Measurements from ENCODE around the gene GSE1. TPM values are rescaled to one million over a fixed set of nuclear protein-coding genes. Genes with fewer than 3 reads are reported as not detected.

Gene GSE1
- total and polyA plus RNA-seq, 4 donors: 3.9 to 111 (median 35.7) TPM

GRCh38 chr16:85676466-85676865 is 63.3 kb downstream of the GSE1 start:
- 95 to 96% methylated on average over 7 of the region's 7 CpGs for WGBS, 2 donors
- H3K27me3 ChIP-seq (ENCODE audit: control insufficient read depth in 1 of 2, insufficient read depth in 2 of 2, low read length in 1 of 2): no peaks in the 10 kb centered on the region

GRCh38 chr16:85677383-85677967 is 64.4 kb downstream of the GSE1 start:
- Histone ChIP-seq H3K27me3 (ENCODE audit: control insufficient read depth in 1 of 2, insufficient read depth in 2 of 2, low read length in 1 of 2) (no peaks in the 10 kb centered on the region), H3K4me3 (ENCODE audit: low read length in 2 of 2) (no peak overlapping the region), H3K36me3 (ENCODE audit: control insufficient read depth in 1 of 2, insufficient read depth in 2 of 2, low read length in 1 of 2) (peaks cover 0 to 2% of the 10 kb centered on the region in 2 donors), H3K4me1 (ENCODE audit: control insufficient read depth in 1 of 2, insufficient read depth in 2 of 2, low read length in 2 of 2) (no peaks in the 10 kb centered on the region), H3K27ac (ENCODE audit: low read depth in 1 of 2, low read length in 2 of 2) (no peak overlapping the region), H3K9me3 (ENCODE audit: control insufficient read depth, low read length) (no peaks in the 10 kb centered on the region)
- DNase-seq (peak in 1 of 2 donors; percentile 9), ATAC-seq (ENCODE audit: low FRiP score) (no peak)
- 92 to 97% methylated on average over 6 of the region's 6 CpGs for whole genome bisulfite sequencing, 2 donors
- intact Hi-C loops (cut with DNase I): no loop called here

More at GRCh38 chr16:85676466-85676865, 63.3 kb downstream of the GSE1 start:
- DNase-seq: peak in 1 of 2 donors; percentile 6
- intact Hi-C loops (cut with DNase I): no loop called here
- Histone ChIP-seq H3K4me1 (ENCODE audit: control insufficient read depth in 1 of 2, insufficient read depth in 2 of 2, low read length in 2 of 2) (no peaks in the 10 kb centered on the region), H3K4me3 (ENCODE audit: low read length in 2 of 2) (no peak overlapping the region), H3K27ac (ENCODE audit: low read depth in 1 of 2, low read length in 2 of 2) (no peak overlapping the region), H3K9me3 (ENCODE audit: control insufficient read depth, low read length) (no peaks in the 10 kb centered on the region), H3K36me3 (ENCODE audit: control insufficient read depth in 1 of 2, insufficient read depth in 2 of 2, low read length in 1 of 2) (peaks cover 0 to 2% of the 10 kb centered on the region in 2 donors)
- no peak for ATAC-seq (ENCODE audit: low FRiP score)

GRCh38 chr16:85678016-85678415 is 64.9 kb downstream of the GSE1 start:
- H3K36me3 ChIP-seq (ENCODE audit: control insufficient read depth in 1 of 2, insufficient read depth in 2 of 2, low read length in 1 of 2): peaks cover 0 to 2% of the 10 kb centered on the region in 2 donors
- 88 to 93% methylated on average over 8 of the region's 8 CpGs for WGBS, 2 donors
- H3K27ac ChIP-seq (ENCODE audit: low read depth in 1 of 2, low read length in 2 of 2): no peak overlapping the region
- no peaks in the 10 kb centered on the region for H3K9me3 ChIP-seq (ENCODE audit: control insufficient read depth, low read length)
- DNase-seq: peak in 1 of 2 donors; percentile 23
- no peak for ATAC-seq (ENCODE audit: low FRiP score)
- intact Hi-C loops (cut with DNase I): no loop called here
- no peak overlapping the region for H3K4me3 ChIP-seq (ENCODE audit: low read length in 2 of 2)
- H3K27me3 ChIP-seq (ENCODE audit: control insufficient read depth in 1 of 2, insufficient read depth in 2 of 2, low read length in 1 of 2): no peaks in the 10 kb centered on the region
- no peaks in the 10 kb centered on the region for H3K4me1 ChIP-seq (ENCODE audit: control insufficient read depth in 1 of 2, insufficient read depth in 2 of 2, low read length in 2 of 2)

- ATAC-seq (ENCODE audit: low FRiP score): no peak
These were observed 65.7 kb downstream of the GSE1 start for GRCh38 chr16:85678821-85679220.

GRCh38 chr16:85679870-85680269 is 66.7 kb downstream of the GSE1 start:
- H3K4me1 ChIP-seq (ENCODE audit: control insufficient read depth in 1 of 2, insufficient read depth in 2 of 2, low read length in 2 of 2): no peaks in the 10 kb centered on the region
- no peak overlapping the region for H3K27ac ChIP-seq (ENCODE audit: low read depth in 1 of 2, low read length in 2 of 2)
- 95 to 96% methylated on average over 6 of the region's 6 CpGs for WGBS, 2 donors
- no peak for DNase-seq
- no peak for ATAC-seq (ENCODE audit: low FRiP score)
- peaks cover 0 to 2% of the 10 kb centered on the region in 2 donors for H3K36me3 ChIP-seq (ENCODE audit: control insufficient read depth in 1 of 2, insufficient read depth in 2 of 2, low read length in 1 of 2)
- no peaks in the 10 kb centered on the region for H3K27me3 ChIP-seq (ENCODE audit: control insufficient read depth in 1 of 2, insufficient read depth in 2 of 2, low read length in 1 of 2)
- H3K9me3 ChIP-seq (ENCODE audit: control insufficient read depth, low read length): no peaks in the 10 kb centered on the region
- no peak overlapping the region for H3K4me3 ChIP-seq (ENCODE audit: low read length in 2 of 2)
- intact Hi-C loops (cut with DNase I): no loop called here

More at GRCh38 chr16:85678821-85679220, 65.7 kb downstream of the GSE1 start:
- peaks cover 0 to 2% of the 10 kb centered on the region in 2 donors for H3K36me3 ChIP-seq (ENCODE audit: control insufficient read depth in 1 of 2, insufficient read depth in 2 of 2, low read length in 1 of 2)
- no peaks in the 10 kb centered on the region for H3K27me3 ChIP-seq (ENCODE audit: control insufficient read depth in 1 of 2, insufficient read depth in 2 of 2, low read length in 1 of 2)
- no peak overlapping the region for H3K27ac ChIP-seq (ENCODE audit: low read depth in 1 of 2, low read length in 2 of 2)
- H3K4me3 ChIP-seq (ENCODE audit: low read length in 2 of 2): no peak overlapping the region
- intact Hi-C loops (cut with DNase I): no loop called here
- no peaks in the 10 kb centered on the region for H3K9me3 ChIP-seq (ENCODE audit: control insufficient read depth, low read length)
- H3K4me1 ChIP-seq (ENCODE audit: control insufficient read depth in 1 of 2, insufficient read depth in 2 of 2, low read length in 2 of 2): no peaks in the 10 kb centered on the region
- WGBS, 2 donors: 91 to 92% methylated on average over 5 of the region's 5 CpGs
- DNase-seq: no peak

- intact Hi-C loops (cut with DNase I): no loop called here
- H3K36me3 ChIP-seq (ENCODE audit: control insufficient read depth in 1 of 2, insufficient read depth in 2 of 2, low read length in 1 of 2): peaks cover 0 to 2% of the 10 kb centered on the region in 2 donors
- H3K27ac ChIP-seq (ENCODE audit: low read depth in 1 of 2, low read length in 2 of 2): no peak overlapping the region
- no peaks in the 10 kb centered on the region for H3K4me1 ChIP-seq (ENCODE audit: control insufficient read depth in 1 of 2, insufficient read depth in 2 of 2, low read length in 2 of 2)
- H3K27me3 ChIP-seq (ENCODE audit: control insufficient read depth in 1 of 2, insufficient read depth in 2 of 2, low read length in 1 of 2): no peaks in the 10 kb centered on the region
- H3K4me3 ChIP-seq (ENCODE audit: low read length in 2 of 2): no peak overlapping the region
- DNase-seq (no peak), ATAC-seq (ENCODE audit: low FRiP score) (no peak)
- H3K9me3 ChIP-seq (ENCODE audit: control insufficient read depth, low read length): no peaks in the 10 kb centered on the region
- WGBS, 2 donors: 94% methylated on average over 6 of the region's 6 CpGs
These were observed 67.3 kb downstream of the GSE1 start for GRCh38 chr16:85680352-85680944.

GRCh38 chr16:85681255-85681654 is 68.1 kb downstream of the GSE1 start:
- no peak overlapping the region for H3K4me3 ChIP-seq (ENCODE audit: low read length in 2 of 2)
- H3K9me3 ChIP-seq (ENCODE audit: control insufficient read depth, low read length): no peaks in the 10 kb centered on the region
- no peaks in the 10 kb centered on the region for H3K4me1 ChIP-seq (ENCODE audit: control insufficient read depth in 1 of 2, insufficient read depth in 2 of 2, low read length in 2 of 2)
- no peak overlapping the region for H3K27ac ChIP-seq (ENCODE audit: low read depth in 1 of 2, low read length in 2 of 2)
- DNase-seq: peak in 1 of 2 donors; percentile 24
- no peak for ATAC-seq (ENCODE audit: low FRiP score)
- peaks cover 0 to 2% of the 10 kb centered on the region in 2 donors for H3K36me3 ChIP-seq (ENCODE audit: control insufficient read depth in 1 of 2, insufficient read depth in 2 of 2, low read length in 1 of 2)
- 94 to 98% methylated on average over 8 of the region's 8 CpGs for WGBS, 2 donors
- intact Hi-C loops (cut with DNase I): no loop called here
- H3K27me3 ChIP-seq (ENCODE audit: control insufficient read depth in 1 of 2, insufficient read depth in 2 of 2, low read length in 1 of 2): no peaks in the 10 kb centered on the region

GRCh38 chr16:85682516-85682915 is 69.4 kb downstream of the GSE1 start:
- no peak for DNase-seq
- no peak overlapping the region for H3K27ac ChIP-seq (ENCODE audit: low read depth in 1 of 2, low read length in 2 of 2)
- no peaks in the 10 kb centered on the region for H3K9me3 ChIP-seq (ENCODE audit: control insufficient read depth, low read length)
- H3K4me1 ChIP-seq (ENCODE audit: control insufficient read depth in 1 of 2, insufficient read depth in 2 of 2, low read length in 2 of 2): no peaks in the 10 kb centered on the region
- H3K36me3 ChIP-seq (ENCODE audit: control insufficient read depth in 1 of 2, insufficient read depth in 2 of 2, low read length in 1 of 2): peaks cover 0 to 2% of the 10 kb centered on the region in 2 donors
- H3K4me3 ChIP-seq (ENCODE audit: low read length in 2 of 2): no peak overlapping the region
- WGBS, 2 donors: 91 to 94% methylated on average over 9 of the region's 9 CpGs
- no peaks in the 10 kb centered on the region for H3K27me3 ChIP-seq (ENCODE audit: control insufficient read depth in 1 of 2, insufficient read depth in 2 of 2, low read length in 1 of 2)
- ATAC-seq (ENCODE audit: low FRiP score): no peak
- intact Hi-C loops (cut with DNase I): no loop called here

- Histone ChIP-seq H3K27me3 (ENCODE audit: control insufficient read depth in 1 of 2, insufficient read depth in 2 of 2, low read length in 1 of 2) (no peaks in the 10 kb centered on the region), H3K4me3 (ENCODE audit: low read length in 2 of 2) (no peak overlapping the region), H3K27ac (ENCODE audit: low read depth in 1 of 2, low read length in 2 of 2) (no peak overlapping the region), H3K4me1 (ENCODE audit: control insufficient read depth in 1 of 2, insufficient read depth in 2 of 2, low read length in 2 of 2) (no peaks in the 10 kb centered on the region), H3K9me3 (ENCODE audit: control insufficient read depth, low read length) (no peaks in the 10 kb centered on the region), H3K36me3 (ENCODE audit: control insufficient read depth in 1 of 2, insufficient read depth in 2 of 2, low read length in 1 of 2) (peaks cover 0 to 2% of the 10 kb centered on the region in 2 donors)
- ATAC-seq (ENCODE audit: low FRiP score) (no peak), DNase-seq (no peak)
- intact Hi-C loops (cut with DNase I): no loop called here
These were observed 70.2 kb downstream of the GSE1 start for GRCh38 chr16:85683363-85683762.

All from aorta (tissue), 5 donors.